Smooth muscle cell (in vitro differentiated cells): ENCODE measurements around the gene SHF. TPM values are rescaled to one million over a fixed set of nuclear protein-coding genes. Genes with fewer than 3 reads are reported as not detected.

ENCODE experiments used
- DNase-seq: peaks from one replicate; lab custom pipeline; 2025; ENCODE audit not compliant: unreplicated experiment; lab: John Stamatoyannopoulos, UW
- H2AFZ ChIP-seq: fragments of 200-600 bp; sonication (generic); 2 replicates; pipeline ENCODE4 v1.6.0; 2016; ENCODE audit warnings: antibody characterized with exemption, low read depth, mild to moderate bottlenecking
- H3F3A ChIP-seq: fragments of 200-600 bp; sonication (generic); 2 replicates; pipeline ENCODE4 v1.6.0; 2017; ENCODE audit warnings: antibody characterized with exemption, low read depth
- H3K27ac ChIP-seq: fragments of 200-600 bp; sonication (generic); 2 replicates; pipeline ENCODE4 v1.5.1; 2016; ENCODE audit warnings: low read depth, mild to moderate bottlenecking
- H3K27me3 ChIP-seq: fragments of 200-600 bp; sonication (generic); 2 replicates; pipeline ENCODE4 v1.6.1; 2016; ENCODE audit warnings: low read depth, mild to moderate bottlenecking
- H3K36me3 ChIP-seq: fragments of 200-600 bp; sonication (generic); 2 replicates; pipeline ENCODE4 v1.5.1; 2016; ENCODE audit warnings: low read depth
- H3K4me1 ChIP-seq: fragments of 200-600 bp; sonication (generic); 2 replicates; pipeline ENCODE4 v1.5.1; 2016; ENCODE audit warnings: low read depth
- H3K4me2 ChIP-seq: fragments of 200-600 bp; sonication (generic); 2 replicates; pipeline ENCODE4 v1.6.0; 2016; ENCODE audit warnings: mild to moderate bottlenecking
- H3K4me3 ChIP-seq: fragments of 200-600 bp; sonication (generic); 2 replicates; pipeline ENCODE4 v1.5.1; 2016; ENCODE audit warnings: mild to moderate bottlenecking
- H3K79me2 ChIP-seq: fragments of 200-600 bp; sonication (generic); 2 replicates; pipeline ENCODE4 v1.6.0; 2016; ENCODE audit warnings: low read depth, mild to moderate bottlenecking
- H3K9ac ChIP-seq: fragments of 200-600 bp; sonication (generic); 2 replicates; pipeline ENCODE4 v1.6.0; 2016; ENCODE audit warnings: low read depth
- H3K9me3 ChIP-seq: fragments of 200-600 bp; sonication (generic); replicated peaks from 2 replicates; pipeline ENCODE4 v1.5.1; 2016; ENCODE audit warnings: low read depth
- H4K20me1 ChIP-seq: fragments of 200-600 bp; sonication (generic); 2 replicates; pipeline ENCODE4 v1.6.0; 2016; ENCODE audit warnings: low read depth
- WGBS: methylation state at CpG from one replicate; pipeline ENCODE4 v1.1.7; 2016; ENCODE audit warnings: low lambda C conversion rate; 5-methylcytosine and 5-hydroxymethylcytosine counted together
- polyA plus RNA-seq: library from polyadenylated mRNA; unstranded; fragments of >200 nt; fragmentation: Nextera tagmentation; extraction: Ambion mirVana; gene quantifications from 2 replicates; pipeline ENCODE4 v1.2.1, GENCODE V29; 2016
- total RNA-seq: library from RNA; depleted of rRNA; stranded (reverse); fragments of >200 nt; gene quantifications from 2 replicates; pipeline ENCODE4 v1.2.3, GENCODE V29; 2014
- TF ChIP-seq, protein P1 (sequence below): fragments of 200-600 bp; sonication (generic); IDR thresholded peaks from 2 replicates; pipeline ENCODE4 v1.5.1; 2017; ENCODE audit warnings: borderline replicate concordance, mild to moderate bottlenecking, antibody characterized with exemption; ENCODE audit not compliant: insufficient read depth, poor library complexity, severe bottlenecking

SHF gene
- total and polyA plus RNA-seq, 2 experiments from 2014 or later, result 16.4 to 41.3 TPM

DNA sequence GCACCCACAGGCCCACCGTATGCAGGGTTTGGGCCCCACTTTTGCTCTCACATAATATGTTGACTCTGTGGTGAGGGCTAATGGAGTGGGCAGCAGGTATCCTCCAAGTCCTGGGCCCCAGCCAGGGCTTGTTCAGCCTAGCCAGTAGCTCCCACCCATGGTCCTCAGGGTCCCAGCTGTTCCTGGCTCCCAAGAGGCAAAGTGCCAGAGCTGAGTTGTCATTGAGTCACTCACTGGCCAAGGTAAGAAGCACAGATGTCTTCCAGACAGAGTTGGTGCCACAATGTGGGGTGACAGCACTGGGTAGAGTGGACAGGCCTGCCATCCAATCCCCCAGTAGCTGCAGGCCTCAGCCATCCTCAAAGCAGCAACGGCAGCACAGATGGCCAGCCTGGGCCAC lies 4.3 kb downstream of the SHF start:
- no peaks in the 10 kb centered on the region for H3F3A ChIP-seq
- no peaks in the 10 kb centered on the region for H3K9me3 ChIP-seq
- H3K9ac ChIP-seq, result no peak overlapping the region
- peaks cover 72% of the 10 kb centered on the region for H4K20me1 ChIP-seq
- H3K27me3 ChIP-seq, result no peaks in the 10 kb centered on the region
- H2AFZ ChIP-seq, result no peak overlapping the region
- H3K4me2 ChIP-seq, result no peak overlapping the region
- no peak overlapping the region for H3K27ac ChIP-seq
- no peak overlapping the region for H3K4me3 ChIP-seq
- H3K4me1 ChIP-seq, result peaks cover 27% of the 10 kb centered on the region
- no peaks in the 10 kb centered on the region for H3K36me3 ChIP-seq
- TF ChIP-seq, protein P1, sequence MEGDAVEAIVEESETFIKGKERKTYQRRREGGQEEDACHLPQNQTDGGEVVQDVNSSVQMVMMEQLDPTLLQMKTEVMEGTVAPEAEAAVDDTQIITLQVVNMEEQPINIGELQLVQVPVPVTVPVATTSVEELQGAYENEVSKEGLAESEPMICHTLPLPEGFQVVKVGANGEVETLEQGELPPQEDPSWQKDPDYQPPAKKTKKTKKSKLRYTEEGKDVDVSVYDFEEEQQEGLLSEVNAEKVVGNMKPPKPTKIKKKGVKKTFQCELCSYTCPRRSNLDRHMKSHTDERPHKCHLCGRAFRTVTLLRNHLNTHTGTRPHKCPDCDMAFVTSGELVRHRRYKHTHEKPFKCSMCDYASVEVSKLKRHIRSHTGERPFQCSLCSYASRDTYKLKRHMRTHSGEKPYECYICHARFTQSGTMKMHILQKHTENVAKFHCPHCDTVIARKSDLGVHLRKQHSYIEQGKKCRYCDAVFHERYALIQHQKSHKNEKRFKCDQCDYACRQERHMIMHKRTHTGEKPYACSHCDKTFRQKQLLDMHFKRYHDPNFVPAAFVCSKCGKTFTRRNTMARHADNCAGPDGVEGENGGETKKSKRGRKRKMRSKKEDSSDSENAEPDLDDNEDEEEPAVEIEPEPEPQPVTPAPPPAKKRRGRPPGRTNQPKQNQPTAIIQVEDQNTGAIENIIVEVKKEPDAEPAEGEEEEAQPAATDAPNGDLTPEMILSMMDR, result no peak
- no peak for DNase-seq
- WGBS, result 92% methylated on average over 2 of the region's 2 CpGs
- H3K79me2 ChIP-seq, result peaks cover 23% of the 10 kb centered on the region

DNA sequence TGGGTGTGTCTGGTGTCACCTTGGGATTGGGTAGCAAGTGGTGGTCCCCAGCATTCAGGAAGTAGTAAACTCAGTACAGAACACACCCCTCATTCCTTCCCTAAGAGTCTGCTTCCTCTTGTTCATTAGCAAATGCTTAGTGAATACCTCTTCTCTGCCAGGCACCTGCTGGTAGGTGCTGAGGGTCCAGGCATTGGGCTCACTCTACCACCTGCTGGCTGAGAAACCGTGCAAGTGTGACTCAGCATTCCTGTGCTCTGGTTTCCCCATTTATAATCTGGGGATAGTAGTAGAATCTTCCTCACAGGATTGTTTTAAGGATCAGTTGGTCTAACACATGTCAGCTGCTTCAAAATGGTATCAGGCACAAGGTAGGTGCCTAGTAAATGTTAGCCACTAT lies 4.8 kb downstream of the SHF start:
- WGBS, result 43% methylated on average over 1 of the region's 1 CpG
- no peaks in the 10 kb centered on the region for H3K36me3 ChIP-seq
- no peak overlapping the region for H2AFZ ChIP-seq
- H3K9ac ChIP-seq, result no peak overlapping the region
- H3K79me2 ChIP-seq, result peaks cover 23% of the 10 kb centered on the region
- no peak overlapping the region for H3K4me2 ChIP-seq
- H3K4me3 ChIP-seq, result no peak overlapping the region
- H3K27ac ChIP-seq, result no peak overlapping the region
- DNase-seq, result no peak
- peaks cover 27% of the 10 kb centered on the region for H3K4me1 ChIP-seq
- peaks cover 73% of the 10 kb centered on the region for H4K20me1 ChIP-seq
- no peaks in the 10 kb centered on the region for H3K27me3 ChIP-seq
- H3K9me3 ChIP-seq, result no peaks in the 10 kb centered on the region
- TF ChIP-seq, protein P1, result no peak
- H3F3A ChIP-seq, result no peaks in the 10 kb centered on the region

DNA sequence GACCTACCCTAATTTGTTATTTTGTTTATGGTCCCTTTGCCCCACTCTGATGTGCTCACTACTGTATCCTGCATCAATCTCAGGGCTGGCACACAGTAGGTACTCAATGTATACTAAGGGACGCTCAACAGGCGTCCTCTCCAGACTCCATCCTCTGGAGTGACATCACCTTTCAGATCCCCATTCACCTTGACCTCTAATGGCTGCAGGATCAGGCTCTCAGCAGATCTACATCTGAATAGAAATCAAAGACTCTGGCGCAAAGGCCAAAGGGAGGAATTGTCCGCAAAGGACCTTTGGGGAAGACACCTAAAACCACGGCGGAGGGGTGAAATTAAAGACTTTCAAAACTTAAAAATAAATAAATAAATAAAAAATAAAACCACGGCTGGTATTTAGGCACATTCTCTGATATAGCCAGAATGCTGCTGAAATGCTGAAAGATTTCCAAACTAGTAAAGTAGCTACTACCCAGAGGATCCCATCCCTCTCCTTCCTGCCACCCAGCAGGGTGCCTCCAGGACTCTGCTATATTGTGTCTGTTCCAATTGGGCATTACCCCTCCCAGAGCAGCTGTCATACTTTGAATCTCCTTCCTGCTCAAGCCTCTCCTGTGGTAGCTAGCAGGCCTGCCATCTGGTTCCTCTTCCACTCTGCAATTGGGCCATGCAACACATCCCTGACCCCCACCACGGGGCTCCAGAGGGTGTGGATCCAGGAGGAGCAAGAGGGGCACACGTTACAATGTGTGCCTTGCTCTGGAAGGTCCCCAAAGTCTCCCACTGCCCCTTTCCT lies 6.1 kb downstream of the SHF start:
- Histone ChIP-seq H3K4me2 (no peak overlapping the region), H2AFZ (no peak overlapping the region), H3K4me3 (no peak overlapping the region), H3K27me3 (no peaks in the 10 kb centered on the region), H3K9me3 (no peaks in the 10 kb centered on the region), H4K20me1 (peaks cover 73% of the 10 kb centered on the region), H3K9ac (no peak overlapping the region), H3K27ac (no peak overlapping the region), H3K79me2 (peaks cover 23% of the 10 kb centered on the region), H3K36me3 (no peaks in the 10 kb centered on the region), H3F3A (no peaks in the 10 kb centered on the region), H3K4me1 (peaks cover 25% of the 10 kb centered on the region)
- WGBS, result 85% methylated on average over 9 of the region's 9 CpGs
- TF ChIP-seq, protein P1, result no peak
- DNase-seq, result no peak
